Measurements from ENCODE around the gene CELSR2. TPM values are rescaled to one million over a fixed set of nuclear protein-coding genes. Genes with fewer than 3 reads are reported as not detected.

CELSR2 gene
- polyA plus RNA-seq, 10 donors: 2.5 to 7.9 (median 4.2) TPM

DNA sequence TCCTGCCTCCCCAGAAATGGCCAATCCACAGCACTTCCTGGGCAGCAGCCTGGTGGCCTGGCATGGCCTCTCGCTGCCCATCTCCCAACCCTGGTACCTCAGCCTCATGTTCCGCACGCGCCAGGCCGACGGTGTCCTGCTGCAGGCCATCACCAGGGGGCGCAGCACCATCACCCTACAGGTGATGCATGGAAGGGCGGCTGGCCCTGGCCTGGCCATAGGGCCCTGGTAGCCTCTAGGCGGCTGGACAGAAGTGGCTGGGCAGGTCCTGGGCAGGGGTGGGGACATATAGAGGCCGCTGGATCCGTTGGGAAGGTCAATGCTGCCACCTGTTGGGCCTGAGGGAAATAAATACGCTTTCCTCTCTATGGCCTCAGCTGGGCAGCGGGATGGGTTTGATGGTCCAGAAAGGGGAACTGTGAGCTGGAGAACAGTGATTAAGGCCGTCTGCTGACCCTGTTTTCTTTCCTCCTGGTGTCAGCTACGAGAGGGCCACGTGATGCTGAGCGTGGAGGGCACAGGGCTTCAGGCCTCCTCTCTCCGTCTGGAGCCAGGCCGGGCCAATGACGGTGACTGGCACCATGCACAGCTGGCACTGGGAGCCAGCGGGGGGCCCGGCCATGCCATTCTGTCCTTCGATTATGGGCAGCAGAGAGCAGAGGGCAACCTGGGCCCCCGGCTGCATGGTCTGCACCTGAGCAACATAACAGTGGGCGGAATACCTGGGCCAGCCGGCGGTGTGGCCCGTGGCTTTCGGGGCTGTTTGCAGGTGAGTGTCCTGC lies 14.4 kb downstream of the CELSR2 start:
- peak in 2 of 3 donors; percentile 69 to 84 for DNase-seq

DNA sequence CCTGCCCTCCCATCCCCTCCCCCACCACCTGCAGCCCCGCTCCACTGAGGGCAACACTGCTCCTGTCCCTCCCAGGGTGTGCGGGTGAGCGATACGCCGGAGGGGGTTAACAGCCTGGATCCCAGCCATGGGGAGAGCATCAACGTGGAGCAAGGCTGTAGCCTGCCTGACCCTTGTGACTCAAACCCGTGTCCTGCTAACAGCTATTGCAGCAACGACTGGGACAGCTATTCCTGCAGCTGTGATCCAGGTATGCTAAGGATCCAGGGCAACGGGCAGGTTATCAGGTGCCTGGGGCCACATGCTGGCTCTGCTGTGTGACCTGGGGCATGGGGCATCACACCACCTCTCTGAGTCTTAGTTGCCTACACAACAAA lies 15.0 kb downstream of the CELSR2 start:
- no peak for DNase-seq

DNA sequence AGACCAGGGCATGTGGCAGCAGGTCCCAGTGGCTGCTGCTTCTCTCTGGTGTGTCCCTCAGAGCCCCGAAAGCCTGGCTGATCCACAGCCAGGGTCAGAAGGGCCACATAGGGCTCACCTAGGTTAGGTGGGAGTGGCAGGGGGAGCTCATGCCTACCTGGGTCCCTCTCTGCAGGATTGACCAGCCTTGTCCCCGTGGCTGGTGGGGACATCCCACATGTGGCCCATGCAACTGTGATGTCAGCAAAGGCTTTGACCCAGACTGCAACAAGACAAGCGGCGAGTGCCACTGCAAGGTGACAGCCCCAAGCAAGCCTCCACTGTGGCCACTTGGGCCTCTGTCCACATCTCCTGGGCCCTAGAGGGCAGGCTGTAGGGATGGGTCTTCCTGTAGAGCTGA lies 15.7 kb downstream of the CELSR2 start:
- no peak for DNase-seq

DNA sequence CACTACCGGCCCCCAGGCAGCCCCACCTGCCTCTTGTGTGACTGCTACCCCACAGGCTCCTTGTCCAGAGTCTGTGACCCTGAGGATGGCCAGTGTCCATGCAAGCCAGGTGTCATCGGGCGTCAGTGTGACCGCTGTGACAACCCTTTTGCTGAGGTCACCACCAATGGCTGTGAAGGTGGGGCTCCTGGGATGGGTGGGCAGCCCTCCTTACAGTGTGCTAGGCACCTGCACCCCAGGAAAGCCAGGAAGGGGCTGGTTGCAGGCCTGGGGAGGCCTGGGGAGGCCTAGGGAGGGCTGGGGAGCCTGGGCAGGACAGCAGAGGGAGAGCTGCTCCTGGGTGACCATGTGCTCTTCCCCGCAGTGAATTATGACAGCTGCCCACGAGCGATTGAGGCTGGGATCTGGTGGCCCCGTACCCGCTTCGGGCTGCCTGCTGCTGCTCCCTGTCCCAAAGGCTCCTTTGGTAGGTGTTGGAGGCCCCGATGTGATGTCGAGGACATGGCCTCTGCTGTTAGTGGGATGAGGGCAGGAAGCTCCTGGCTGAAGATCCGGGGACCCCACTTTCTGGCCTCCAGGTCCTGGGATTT lies 16.5 kb downstream of the CELSR2 start:
- DNase-seq: no peak

DNA sequence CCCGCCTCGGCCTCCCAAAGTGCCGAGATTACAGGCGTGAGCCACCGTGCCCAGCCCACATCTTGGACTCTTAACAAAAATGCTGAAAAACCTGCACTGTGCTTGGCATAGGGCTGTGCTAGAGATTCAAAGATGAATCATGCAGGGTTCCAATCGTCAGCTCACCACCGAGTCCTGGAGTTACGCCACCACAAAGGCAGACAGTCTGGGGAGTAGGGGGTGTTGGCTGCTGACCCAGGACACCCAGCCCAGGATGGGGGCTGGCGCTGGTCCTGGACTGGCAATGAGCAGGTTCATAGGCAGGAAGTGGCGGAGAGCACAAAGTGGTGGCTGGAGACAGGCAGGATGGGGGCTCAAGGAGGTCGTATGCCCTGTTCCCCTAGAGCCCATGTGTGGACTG lies 17.6 kb downstream of the CELSR2 start:
- no peak for DNase-seq

DNA sequence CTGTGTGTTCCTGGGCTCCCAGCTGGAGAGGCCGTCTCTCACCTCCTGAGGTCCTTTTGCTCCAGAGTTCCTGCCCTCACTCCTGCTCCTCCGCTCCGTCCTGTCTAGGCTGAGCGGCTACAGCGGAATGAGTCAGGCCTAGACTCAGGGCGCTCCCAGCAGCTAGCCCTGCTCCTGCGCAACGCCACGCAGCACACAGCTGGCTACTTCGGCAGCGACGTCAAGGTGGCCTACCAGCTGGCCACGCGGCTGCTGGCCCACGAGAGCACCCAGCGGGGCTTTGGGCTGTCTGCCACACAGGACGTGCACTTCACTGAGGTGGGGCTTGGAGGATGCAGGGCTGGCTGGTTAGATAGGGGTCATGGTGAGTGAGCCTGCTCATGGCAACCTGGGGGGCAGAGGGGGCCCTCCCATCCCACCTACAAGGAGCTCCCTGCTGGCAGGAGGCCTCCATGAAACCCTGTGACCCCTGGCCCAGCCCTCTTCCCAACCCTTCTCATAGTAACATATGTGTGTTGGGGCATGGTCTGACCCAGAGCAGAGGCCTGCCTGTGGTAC lies 18.5 kb downstream of the CELSR2 start:
- DNase-seq: no peak

DNA sequence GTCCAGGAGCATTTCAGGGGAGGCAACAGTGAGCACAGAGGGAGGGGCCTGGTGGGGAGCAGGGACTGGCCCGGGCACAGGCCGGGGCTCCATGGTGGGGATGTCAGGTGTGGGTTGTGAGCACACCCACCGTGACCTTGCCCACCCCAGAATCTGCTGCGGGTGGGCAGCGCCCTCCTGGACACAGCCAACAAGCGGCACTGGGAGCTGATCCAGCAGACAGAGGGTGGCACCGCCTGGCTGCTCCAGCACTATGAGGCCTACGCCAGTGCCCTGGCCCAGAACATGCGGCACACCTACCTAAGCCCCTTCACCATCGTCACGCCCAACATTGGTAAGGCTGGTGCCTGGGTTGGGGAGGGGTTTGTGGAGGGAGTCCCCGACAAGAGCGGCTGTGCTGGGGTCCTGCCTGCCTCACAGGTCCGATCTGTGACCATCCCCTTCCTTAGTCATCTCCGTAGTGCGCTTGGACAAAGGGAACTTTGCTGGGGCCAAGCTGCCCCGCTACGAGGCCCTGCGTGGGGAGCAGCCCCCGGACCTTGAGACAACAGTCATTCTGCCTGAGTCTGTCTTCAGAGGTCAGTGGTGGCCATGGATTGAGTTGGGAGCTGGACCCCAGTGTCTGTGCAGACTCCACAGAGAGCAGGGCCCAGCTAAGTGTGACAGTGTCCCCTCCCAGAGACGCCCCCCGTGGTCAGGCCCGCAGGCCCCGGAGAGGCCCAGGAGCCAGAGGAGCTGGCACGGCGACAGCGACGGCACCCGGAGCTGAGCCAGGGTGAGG lies 19.3 kb downstream of the CELSR2 start:
- DNase-seq: no peak

DNA sequence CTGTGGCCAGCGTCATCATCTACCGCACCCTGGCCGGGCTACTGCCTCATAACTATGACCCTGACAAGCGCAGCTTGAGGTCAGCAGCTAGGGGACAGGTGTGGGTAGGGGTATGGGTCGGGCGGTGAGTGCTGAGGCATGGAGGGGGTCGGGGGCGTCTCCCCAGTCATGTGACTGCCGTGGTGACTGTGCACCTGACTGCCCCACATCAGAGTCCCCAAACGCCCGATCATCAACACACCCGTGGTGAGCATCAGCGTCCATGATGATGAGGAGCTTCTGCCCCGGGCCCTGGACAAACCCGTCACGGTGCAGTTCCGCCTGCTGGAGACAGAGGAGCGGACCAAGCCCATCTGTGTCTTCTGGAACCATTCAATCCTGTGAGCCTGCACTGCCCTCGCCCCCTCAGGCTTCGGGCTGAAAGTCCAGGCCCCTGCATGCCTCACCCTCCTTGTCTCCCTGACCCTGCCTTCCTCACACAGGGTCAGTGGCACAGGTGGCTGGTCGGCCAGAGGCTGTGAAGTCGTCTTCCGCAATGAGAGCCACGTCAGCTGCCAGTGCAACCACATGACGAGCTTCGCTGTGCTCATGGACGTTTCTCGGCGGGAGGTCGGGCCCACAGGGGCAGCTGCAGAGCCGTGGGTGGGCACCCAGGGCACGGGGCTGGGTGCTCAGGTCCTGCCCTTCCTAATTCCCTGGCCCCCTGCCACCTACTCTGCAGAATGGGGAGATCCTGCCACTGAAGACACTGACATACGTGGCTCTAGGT lies 20.1 kb downstream of the CELSR2 start:
- DNase-seq: no peak

DNA sequence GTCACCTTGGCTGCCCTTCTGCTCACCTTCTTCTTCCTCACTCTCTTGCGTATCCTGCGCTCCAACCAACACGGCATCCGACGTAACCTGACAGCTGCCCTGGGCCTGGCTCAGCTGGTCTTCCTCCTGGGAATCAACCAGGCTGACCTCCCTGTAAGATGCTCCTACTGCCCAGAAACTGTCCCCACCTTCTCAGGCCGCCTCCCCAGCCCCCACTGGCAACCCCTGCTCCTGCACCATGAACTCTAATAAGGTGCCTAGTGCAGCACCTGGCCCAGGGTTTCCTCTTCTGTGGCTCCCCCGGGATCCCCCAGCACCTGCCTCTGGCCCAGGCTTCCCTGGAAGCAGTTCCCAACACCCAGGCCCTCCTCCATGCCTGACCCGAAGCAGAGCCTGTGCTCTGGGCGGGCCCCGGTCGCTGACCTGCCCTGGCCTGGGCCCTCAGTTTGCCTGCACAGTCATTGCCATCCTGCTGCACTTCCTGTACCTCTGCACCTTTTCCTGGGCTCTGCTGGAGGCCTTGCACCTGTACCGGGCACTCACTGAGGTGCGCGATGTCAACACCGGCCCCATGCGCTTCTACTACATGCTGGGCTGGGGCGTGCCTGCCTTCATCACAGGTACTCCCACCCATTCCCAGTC lies 20.8 kb downstream of the CELSR2 start:
- DNase-seq: no peak

DNA sequence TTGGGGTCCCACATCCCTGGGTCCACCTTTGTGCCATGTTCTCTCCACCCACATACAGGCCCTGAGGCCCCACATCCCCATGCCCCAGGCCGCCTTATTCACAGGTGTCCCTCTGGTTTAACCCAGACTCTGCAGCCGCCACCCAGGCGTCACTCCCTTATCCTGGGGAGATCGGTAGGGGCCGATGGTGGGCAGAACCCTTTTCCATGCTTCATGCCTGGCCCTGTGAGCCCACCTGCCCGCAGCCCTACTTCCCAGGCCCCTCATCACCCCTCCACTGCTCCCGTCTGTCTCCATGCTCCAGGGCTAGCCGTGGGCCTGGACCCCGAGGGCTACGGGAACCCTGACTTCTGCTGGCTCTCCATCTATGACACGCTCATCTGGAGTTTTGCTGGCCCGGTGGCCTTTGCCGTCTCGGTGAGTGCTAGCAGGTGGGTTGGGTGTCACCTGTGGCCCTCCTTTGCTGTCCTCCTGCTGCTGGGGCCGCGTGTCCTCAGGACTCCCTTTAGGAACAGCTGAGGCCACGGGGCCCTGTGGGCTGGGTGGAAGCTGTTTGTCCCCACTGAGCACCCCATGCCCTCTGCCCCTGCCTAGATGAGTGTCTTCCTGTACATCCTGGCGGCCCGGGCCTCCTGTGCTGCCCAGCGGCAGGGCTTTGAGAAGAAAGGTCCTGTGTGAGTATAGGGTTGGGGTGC lies 21.4 kb downstream of the CELSR2 start:
- DNase-seq: no peak

DNA sequence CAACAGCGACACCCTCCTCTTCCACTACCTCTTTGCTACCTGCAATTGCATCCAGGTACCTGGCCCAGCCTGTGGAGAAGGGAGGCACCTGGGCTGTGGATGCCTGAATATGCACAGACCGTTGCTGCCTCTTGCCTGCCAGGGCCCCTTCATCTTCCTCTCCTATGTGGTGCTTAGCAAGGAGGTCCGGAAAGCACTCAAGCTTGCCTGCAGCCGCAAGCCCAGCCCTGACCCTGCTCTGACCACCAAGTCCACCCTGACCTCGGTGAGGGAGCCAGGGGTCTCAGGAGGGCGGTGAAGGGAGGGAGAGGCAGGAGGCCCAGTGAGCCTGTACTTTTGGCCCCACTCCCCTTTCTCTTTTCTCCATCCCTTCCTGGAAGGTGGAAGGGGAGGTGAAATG lies 22.1 kb downstream of the CELSR2 start:
- DNase-seq: no peak

DNA sequence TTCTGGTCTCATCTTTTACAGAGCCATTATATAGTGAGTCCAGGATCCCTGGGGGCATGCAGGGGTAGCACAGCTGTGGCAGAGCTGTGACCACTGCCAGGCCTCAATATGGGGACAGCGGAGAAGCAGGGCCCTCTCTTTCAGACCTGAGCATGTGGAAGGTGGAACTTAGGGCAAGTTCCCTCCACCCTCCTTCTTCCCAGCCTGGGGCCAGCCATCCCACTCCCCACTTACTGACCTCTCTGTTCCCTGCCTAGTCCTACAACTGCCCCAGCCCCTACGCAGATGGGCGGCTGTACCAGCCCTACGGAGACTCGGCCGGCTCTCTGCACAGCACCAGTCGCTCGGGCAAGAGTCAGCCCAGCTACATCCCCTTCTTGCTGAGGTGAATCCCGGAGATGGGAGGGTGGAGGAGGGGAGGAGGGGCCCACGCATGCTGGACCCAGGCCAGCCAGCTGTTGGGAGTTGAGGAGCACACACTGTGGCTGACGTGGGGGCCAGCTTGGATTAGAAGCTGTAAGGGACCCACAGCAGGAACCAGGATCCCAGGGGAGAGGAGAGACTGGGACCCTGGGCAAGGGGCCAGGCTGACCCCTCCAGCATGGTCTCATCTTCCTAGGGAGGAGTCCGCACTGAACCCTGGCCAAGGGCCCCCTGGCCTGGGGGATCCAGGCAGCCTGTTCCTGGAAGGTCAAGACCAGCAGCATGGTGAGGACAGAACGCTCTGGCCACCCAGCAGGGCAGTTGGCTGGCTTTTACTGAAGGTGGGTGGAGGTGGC lies 22.9 kb downstream of the CELSR2 start:
- DNase-seq: peak in 1 of 3 donors; percentile 55

DNA sequence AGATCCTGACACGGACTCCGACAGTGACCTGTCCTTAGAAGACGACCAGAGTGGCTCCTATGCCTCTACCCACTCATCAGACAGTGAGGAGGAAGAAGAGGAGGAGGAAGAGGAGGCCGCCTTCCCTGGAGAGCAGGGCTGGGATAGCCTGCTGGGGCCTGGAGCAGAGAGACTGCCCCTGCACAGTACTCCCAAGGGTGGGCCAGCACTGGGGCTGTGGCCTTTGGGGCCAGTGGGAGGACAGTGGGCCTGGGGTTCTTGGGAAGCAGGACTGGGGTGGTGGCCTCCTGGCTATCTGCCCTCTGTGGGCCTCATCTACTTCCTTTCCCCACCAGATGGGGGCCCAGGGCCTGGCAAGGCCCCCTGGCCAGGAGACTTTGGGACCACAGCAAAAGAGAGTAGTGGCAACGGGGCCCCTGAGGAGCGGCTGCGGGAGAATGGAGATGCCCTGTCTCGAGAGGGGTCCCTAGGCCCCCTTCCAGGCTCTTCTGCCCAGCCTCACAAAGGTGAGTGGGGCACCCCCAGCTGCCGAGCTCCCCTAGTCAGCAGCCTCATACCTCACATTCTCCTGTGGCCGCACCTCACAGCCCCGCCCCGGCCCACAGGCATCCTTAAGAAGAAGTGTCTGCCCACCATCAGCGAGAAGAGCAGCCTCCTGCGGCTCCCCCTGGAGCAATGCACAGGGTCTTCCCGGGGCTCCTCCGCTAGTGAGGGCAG lies 23.6 kb downstream of the CELSR2 start:
- no peak for DNase-seq

DNA sequence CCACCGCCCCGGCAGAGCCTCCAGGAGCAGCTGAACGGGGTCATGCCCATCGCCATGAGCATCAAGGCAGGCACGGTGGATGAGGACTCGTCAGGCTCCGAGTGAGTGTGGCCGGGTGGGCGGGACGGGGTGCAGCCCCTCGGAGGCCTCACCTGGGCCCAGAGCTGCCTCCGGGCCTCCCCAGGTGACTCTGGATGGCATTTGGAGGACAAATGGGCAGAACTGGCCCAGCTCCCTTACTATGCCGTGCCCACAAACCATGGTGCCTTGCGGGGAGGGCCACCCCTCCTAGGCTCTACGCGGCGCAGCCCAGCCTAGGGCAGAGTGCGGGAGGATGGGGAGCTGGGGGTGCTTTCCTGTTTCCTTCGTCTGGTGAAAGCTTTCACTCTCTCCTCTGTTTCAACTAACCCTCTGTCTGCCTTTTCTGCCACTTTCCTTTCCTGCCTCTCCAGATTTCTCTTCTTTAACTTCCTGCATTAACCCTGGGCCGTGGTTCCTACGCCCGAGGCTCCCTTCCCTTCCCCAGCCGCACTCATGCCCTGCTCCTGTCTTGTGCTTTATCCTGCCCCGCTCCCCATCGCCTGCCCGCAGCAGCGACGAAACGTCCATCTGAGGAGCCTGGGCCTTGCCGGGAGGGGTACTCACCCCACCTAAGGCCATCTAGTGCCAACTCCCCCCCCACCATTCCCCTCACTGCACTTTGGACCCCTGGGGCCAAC lies 24.4 kb downstream of the CELSR2 start:
- DNase-seq: no peak

DNA sequence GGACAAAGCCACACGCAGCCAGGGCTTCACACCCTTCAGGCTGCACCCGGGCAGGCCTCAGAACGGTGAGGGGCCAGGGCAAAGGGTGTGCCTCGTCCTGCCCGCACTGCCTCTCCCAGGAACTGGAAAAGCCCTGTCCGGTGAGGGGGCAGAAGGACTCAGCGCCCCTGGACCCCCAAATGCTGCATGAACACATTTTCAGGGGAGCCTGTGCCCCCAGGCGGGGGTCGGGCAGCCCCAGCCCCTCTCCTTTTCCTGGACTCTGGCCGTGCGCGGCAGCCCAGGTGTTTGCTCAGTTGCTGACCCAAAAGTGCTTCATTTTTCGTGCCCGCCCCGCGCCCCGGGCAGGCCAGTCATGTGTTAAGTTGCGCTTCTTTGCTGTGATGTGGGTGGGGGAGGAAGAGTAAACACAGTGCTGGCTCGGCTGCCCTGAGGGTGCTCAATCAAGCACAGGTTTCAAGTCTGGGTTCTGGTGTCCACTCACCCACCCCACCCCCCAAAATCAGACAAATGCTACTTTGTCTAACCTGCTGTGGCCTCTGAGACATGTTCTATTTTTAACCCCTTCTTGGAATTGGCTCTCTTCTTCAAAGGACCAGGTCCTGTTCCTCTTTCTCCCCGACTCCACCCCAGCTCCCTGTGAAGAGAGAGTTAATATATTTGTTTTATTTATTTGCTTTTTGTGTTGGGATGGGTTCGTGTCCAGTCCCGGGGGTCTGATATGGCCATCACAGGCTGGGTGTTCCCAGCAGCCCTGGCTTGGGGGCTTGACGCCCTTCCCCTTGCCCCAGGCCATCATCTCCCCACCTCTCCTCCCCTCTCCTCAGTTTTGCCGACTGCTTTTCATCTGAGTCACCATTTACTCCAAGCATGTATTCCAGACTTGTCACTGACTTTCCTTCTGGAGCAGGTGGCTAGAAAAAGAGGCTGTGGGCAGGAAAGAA lies 25.5 kb downstream of the CELSR2 start:
- DNase-seq: no peak

DNA sequence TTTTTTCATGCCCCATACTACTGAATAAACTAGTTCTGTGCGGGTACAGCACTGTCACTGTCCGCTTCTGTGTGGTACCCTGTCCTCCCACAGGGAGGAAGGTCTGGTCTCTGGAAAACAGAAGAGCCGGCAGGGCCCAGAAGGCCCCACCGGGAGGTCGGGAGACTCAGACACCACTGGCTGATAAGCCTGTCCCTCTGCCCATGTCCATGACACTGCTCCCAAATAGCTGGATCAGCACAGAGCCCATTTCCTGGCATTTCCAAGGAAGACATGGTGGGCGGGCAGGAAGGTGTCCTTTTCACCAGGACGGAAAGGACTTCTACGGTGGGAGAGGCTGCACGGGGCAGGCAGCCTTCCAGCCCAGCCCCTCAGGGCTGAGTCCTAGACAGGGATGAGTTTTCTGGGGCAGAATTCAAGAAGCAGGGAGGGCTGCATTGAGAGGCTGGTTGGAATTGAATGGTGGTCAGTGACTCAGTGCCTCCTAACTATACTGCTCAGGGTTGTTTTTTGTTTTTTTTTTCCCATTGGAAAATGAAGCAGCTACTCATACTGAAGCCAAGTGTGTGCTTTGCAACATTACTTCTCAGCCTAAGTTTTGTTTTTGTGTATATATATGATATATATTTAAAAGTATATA lies 26.5 kb downstream of the CELSR2 start:
- DNase-seq: no peak

Data from muscle of back (tissue), 11 donors.